HG02970 (cell line): Measurements from ENCODE around the gene KRTAP24-1.

Source experiments
- ATAC-seq: cut with Tn5 transposase; IDR thresholded peaks from one replicate; pipeline ENCODE4 v1.9.1; 2021; ENCODE audit warnings: mild to moderate bottlenecking, moderate library complexity, moderate number of reproducible peaks; ENCODE audit not compliant: unreplicated experiment, low FRiP score

KRTAP24-1 gene

DNA sequence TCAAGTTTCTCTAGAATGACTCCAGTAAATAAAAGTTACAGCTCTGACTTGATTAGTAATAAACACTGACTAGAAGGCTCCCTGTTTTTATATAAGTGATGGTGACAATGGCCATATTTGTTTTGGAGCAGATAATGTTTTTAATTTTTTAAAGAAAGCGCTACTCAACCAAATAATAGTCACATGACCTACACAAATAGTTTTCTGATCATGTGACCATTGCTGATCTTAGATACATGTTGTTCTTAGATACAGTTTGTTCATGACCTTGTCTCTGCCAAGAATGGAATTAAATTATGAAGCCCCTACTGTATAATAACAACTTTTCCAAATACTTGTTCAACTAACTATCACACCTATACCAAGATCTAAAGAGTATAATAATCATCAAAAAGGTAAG is 44.6 kb downstream of the KRTAP24-1 start:
- no peak for ATAC-seq

DNA sequence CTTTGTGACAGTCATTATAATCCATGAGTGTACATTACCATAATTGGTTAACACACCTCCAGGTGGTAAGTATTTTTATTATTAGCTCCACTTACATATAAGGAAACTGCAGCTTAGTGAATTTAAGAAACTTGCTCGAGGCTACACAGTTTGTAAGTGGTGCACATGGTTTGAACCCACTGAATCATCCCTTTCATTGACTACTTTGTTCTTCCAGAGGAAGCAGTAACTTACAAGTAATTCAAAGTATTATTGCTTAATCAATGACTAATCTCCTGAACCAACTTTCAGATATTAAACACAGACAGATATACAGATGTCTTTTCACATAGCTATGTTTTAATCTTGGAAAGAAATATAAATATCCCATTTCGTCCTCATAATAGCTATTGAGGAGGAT is 48.1 kb downstream of the KRTAP24-1 start:
- ATAC-seq: no peak

DNA sequence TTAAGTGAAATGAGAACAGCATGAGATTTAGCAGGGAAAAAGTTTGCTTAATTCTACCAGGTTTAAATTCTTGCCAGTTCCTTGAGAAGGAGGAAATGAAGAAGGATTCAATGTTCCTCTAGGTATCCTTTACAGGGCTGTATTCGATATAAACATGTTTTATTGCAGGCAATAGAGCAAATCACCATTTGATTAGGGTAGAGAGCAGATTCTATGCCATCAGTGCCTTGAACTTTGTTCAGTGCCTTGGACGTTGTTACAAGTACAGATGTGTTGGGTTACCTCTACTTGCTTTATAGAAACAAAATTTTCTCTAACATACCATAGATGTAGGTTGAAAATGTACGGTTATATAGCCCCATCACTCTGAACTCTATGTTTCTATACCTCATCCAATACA is 48.7 kb downstream of the KRTAP24-1 start:
- ATAC-seq: no peak

GRCh38 chr21:30233228-30234020 is 49.3 kb downstream of the KRTAP24-1 start:
- no peak for ATAC-seq

DNA sequence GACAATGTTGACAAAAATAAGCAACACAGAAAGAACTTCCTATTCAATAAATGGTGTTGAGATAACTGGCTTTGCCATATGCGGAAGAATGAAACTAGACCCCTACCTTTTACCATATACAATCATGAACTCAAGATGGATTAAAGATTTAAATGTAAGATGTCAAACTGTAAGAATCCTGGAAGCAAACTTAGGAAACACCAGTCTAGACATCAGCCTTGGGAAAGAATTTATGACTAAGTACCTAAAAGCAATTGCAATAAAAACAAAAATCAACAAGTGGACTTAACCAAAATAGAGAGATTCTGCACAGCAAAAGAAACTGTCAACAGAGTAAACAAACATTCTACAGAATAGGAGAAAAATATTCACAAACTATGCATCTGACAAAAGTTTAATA is 50.7 kb downstream of the KRTAP24-1 start:
- ATAC-seq: no peak
